GM23338 (cell line): ENCODE data around the gene GSX1. TPM values are rescaled to one million over a fixed set of nuclear protein-coding genes. Genes with fewer than 3 reads are reported as not detected.

ENCODE experiments used
- ATAC-seq: fragments of 200-7000 bp; cut with Tn5 transposase; 3 replicates; pipeline ENCODE4 v1.9.1; 2020
- DNase-seq: peaks from one replicate; pipeline ENCODE4 v3.0.0-alpha.2; 2015; ENCODE audit warnings: low spot score
- H2AFZ ChIP-seq: fragments of 200-600 bp; sonication (generic); 2 replicates; pipeline ENCODE4 v1.8.0; 2016; ENCODE audit warnings: antibody characterized with exemption, mild to moderate bottlenecking, moderate library complexity
- H3F3A ChIP-seq: fragments of 200-600 bp; sonication (generic); replicated peaks from 2 replicates; pipeline ENCODE4 v1.8.0; 2017; ENCODE audit warnings: antibody characterized with exemption, mixed run types, low read depth
- H3K27ac ChIP-seq: fragments of 200-600 bp; sonication (generic); 2 replicates; pipeline ENCODE4 v1.6.1; 2016; ENCODE audit warnings: low read depth
- H3K27me3 ChIP-seq: fragments of 200-600 bp; sonication (generic); 2 replicates; pipeline ENCODE4 v1.8.0; 2016; ENCODE audit warnings: mild to moderate bottlenecking, mixed run types, moderate library complexity; ENCODE audit not compliant: insufficient read depth
- H3K36me3 ChIP-seq: fragments of 200-600 bp; sonication (generic); 2 replicates; pipeline ENCODE4 v1.8.0; 2016; ENCODE audit warnings: mild to moderate bottlenecking; ENCODE audit not compliant: insufficient read depth
- H3K4me1 ChIP-seq: fragments of 200-600 bp; sonication (generic); 2 replicates; pipeline ENCODE4 v1.8.0; 2016; ENCODE audit warnings: mild to moderate bottlenecking, moderate library complexity; ENCODE audit not compliant: insufficient read depth
- H3K4me2 ChIP-seq: fragments of 200-600 bp; sonication (generic); 2 replicates; pipeline ENCODE4 v1.7.1; 2017; ENCODE audit warnings: mixed run types
- H3K4me3 ChIP-seq: fragments of 200-600 bp; sonication (generic); 2 replicates; pipeline ENCODE4 v1.6.1; 2016; ENCODE audit warnings: mixed run types
- H3K79me2 ChIP-seq: fragments of 200-600 bp; sonication (generic); replicated peaks from 2 replicates; pipeline ENCODE4 v1.8.0; 2017; ENCODE audit warnings: mild to moderate bottlenecking; ENCODE audit not compliant: insufficient read depth
- H3K9me2 ChIP-seq: fragments of 200-600 bp; sonication (generic); 2 replicates; pipeline ENCODE4 v1.8.0; 2017; ENCODE audit not compliant: insufficient read depth
- H4K20me1 ChIP-seq: fragments of 200-600 bp; sonication (generic); replicated peaks from 2 replicates; pipeline ENCODE4 v1.8.0; 2017; ENCODE audit warnings: mild to moderate bottlenecking; ENCODE audit not compliant: insufficient read depth
- H3K27ac Mint-ChIP-seq: 2 replicates; pipeline ENCODE4 v1.8.0; 2020; ENCODE audit warnings: inconsistent platforms, mild to moderate bottlenecking, moderate library complexity, mixed read lengths
- H3K27me3 Mint-ChIP-seq: 3 replicates; pipeline ENCODE4 v1.8.0; 2022; ENCODE audit warnings: low read depth, mild to moderate bottlenecking, moderate library complexity, mixed read lengths, inconsistent platforms; ENCODE audit not compliant: insufficient read depth, poor library complexity
- H3K36me3 Mint-ChIP-seq: 3 replicates; pipeline ENCODE4 v1.8.0; 2021; ENCODE audit warnings: low read depth, mild to moderate bottlenecking, inconsistent platforms, moderate library complexity, mixed read lengths
- H3K4me1 Mint-ChIP-seq: 3 replicates; pipeline ENCODE4 v1.8.0; 2020; ENCODE audit warnings: mild to moderate bottlenecking, inconsistent platforms, mixed read lengths
- H3K4me3 Mint-ChIP-seq: 3 replicates; pipeline ENCODE4 v1.8.0; 2021; ENCODE audit warnings: moderate library complexity, mild to moderate bottlenecking, inconsistent platforms, mixed read lengths
- H3K9me3 Mint-ChIP-seq: 3 replicates; pipeline ENCODE4 v1.8.0; 2020; ENCODE audit warnings: moderate library complexity, mild to moderate bottlenecking, inconsistent platforms, mixed read lengths
- CREB1 ChIP-seq: fragments of 250-450 bp; sonication (Bioruptor Pico); IDR thresholded peaks from 2 replicates; pipeline ENCODE4 v1.5.0; 2020; ENCODE audit warnings: low read depth, mild to moderate bottlenecking, moderate library complexity
- EZH2 ChIP-seq: fragments of 200-600 bp; sonication (generic); IDR thresholded peaks from one replicate; pipeline ENCODE4 v1.8.0; 2017; ENCODE audit warnings: antibody characterized with exemption, mild to moderate bottlenecking, low read depth; ENCODE audit not compliant: unreplicated experiment
- EZH2phosphoT487 ChIP-seq: fragments of 200-600 bp; sonication (generic); IDR thresholded peaks from one replicate; pipeline ENCODE4 v1.8.1; 2018; ENCODE audit warnings: antibody characterized with exemption; ENCODE audit not compliant: unreplicated experiment
- JUNB ChIP-seq: IDR thresholded peaks from one replicate; pipeline ENCODE4 v1.6.1; 2016; ENCODE audit warnings: antibody characterized with exemption; ENCODE audit not compliant: unreplicated experiment
- NANOG ChIP-seq: IDR thresholded peaks from 2 replicates; pipeline ENCODE4 v1.6.1; 2016; ENCODE audit warnings: antibody characterized with exemption, borderline replicate concordance
- POLR2AphosphoS5 ChIP-seq: IDR thresholded peaks from 2 replicates; pipeline ENCODE4 v1.6.1; 2016; ENCODE audit warnings: antibody characterized with exemption, low read depth
- STAT1 ChIP-seq: IDR thresholded peaks from one replicate; pipeline ENCODE4 v1.6.1; 2016; ENCODE audit warnings: antibody characterized with exemption; ENCODE audit not compliant: unreplicated experiment
- ZNF114 ChIP-seq: fragments of 250-450 bp; sonication (Bioruptor Pico); IDR thresholded peaks from 2 replicates; pipeline ENCODE4 v1.5.0; 2020; ENCODE audit warnings: mild to moderate bottlenecking, moderate library complexity
- ZNF331 ChIP-seq: fragments of 250-450 bp; sonication (Bioruptor Pico); IDR thresholded peaks from 2 replicates; pipeline ENCODE4 v1.5.0; 2020; ENCODE audit warnings: low read depth, mild to moderate bottlenecking, moderate library complexity
- polyA plus RNA-seq: library from polyadenylated mRNA; unstranded; fragments of >200 nt; fragmentation: Nextera tagmentation; extraction: Ambion mirVana; gene quantifications from 2 replicates; pipeline ENCODE4 v1.2.1, GENCODE V29; 2016
- total RNA-seq: library from RNA; depleted of rRNA; stranded (reverse); fragments of >200 nt; shearing (Covaris generic); gene quantifications from 2 replicates; pipeline ENCODE4 v1.2.3, GENCODE V29; 2014
- TF ChIP-seq, protein P1 (sequence below), 2 experiments: fragments of 200-600 bp in 1 of 2; sonication (generic) in 1 of 2; conservative IDR thresholded peaks; 2 replicates each; pipeline versions ENCODE4 v1.5.1 to v1.6.1; 2016 to 2017; ENCODE audit warnings: antibody characterized with exemption in 2 of 2, low read depth in 2 of 2, mild to moderate bottlenecking in 2 of 2, moderate library complexity in 1 of 2
- TF ChIP-seq, protein P2 (sequence below): IDR thresholded peaks from 2 replicates; pipeline ENCODE4 v1.6.1; 2016; ENCODE audit warnings: antibody characterized with exemption
- TF ChIP-seq, protein P3 (sequence below): IDR thresholded peaks from one replicate; pipeline ENCODE4 v1.6.1; 2018; ENCODE audit warnings: antibody characterized with exemption; ENCODE audit not compliant: unreplicated experiment
- TF ChIP-seq, protein P4 (sequence below): fragments of 250-450 bp; sonication (Bioruptor Pico); IDR thresholded peaks from 2 replicates; pipeline ENCODE4 v1.5.0; 2020; ENCODE audit warnings: mild to moderate bottlenecking, moderate library complexity

GSX1 gene
- total and polyA plus RNA-seq, 2 experiments from 2014 or later, result not detected

DNA sequence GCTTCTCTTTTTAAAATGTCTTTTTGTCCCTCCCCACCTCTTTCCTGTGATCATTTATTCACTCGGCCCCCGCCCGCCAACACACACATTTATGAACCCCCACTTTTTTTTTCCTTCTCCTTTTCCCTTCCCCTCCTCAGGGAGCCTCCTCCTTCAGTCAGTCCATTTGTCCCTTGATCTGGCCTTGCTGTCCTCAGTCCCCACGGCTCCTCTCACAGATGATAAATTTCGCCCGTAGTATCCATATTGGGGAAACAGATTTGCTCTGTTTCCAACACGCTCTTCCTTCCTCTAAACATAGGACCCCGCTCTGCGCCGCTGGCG lies 2.0 kb downstream of the GSX1 start:
- no peaks in the 10 kb centered on the region; the same call in none of the 3 replicates for H3K9me3 Mint-ChIP-seq
- H3K9me2 ChIP-seq, result no peaks in the 10 kb centered on the region
- no peaks in the 10 kb centered on the region for H3K36me3 ChIP-seq
- peak overlapping the region; percentile 47 for H3K4me3 ChIP-seq
- peaks cover 33% of the 10 kb centered on the region for H3F3A ChIP-seq
- H3K27me3 ChIP-seq, result peaks cover 100% of the 10 kb centered on the region
- peaks cover 98% of the 10 kb centered on the region for H3K27me3 Mint-ChIP-seq
- no peak overlapping the region for H3K27ac ChIP-seq
- peak overlapping the region; percentile 79; the same call in 1 of the 2 replicates for H3K4me2 ChIP-seq
- peaks cover 3% of the 10 kb centered on the region; the same call in 1 of the 3 replicates for H3K36me3 Mint-ChIP-seq
- no peak for DNase-seq
- peak overlapping the region; percentile 61 for H3K4me3 Mint-ChIP-seq
- ATAC-seq, result no peak
- H3K4me1 ChIP-seq, result peaks cover 68% of the 10 kb centered on the region
- no peak overlapping the region for H2AFZ ChIP-seq
- TF ChIP-seq EZH2phosphoT487 (peak; percentile 31), STAT1 (no peak), POLR2AphosphoS5 (no peak), CREB1 (no peak), ZNF331 (no peak), NANOG (no peak), JUNB (no peak), ZNF114 (CRISPR knock-in tag) (no peak), EZH2 (peak; percentile 79)
- TF ChIP-seq, protein P1, sequence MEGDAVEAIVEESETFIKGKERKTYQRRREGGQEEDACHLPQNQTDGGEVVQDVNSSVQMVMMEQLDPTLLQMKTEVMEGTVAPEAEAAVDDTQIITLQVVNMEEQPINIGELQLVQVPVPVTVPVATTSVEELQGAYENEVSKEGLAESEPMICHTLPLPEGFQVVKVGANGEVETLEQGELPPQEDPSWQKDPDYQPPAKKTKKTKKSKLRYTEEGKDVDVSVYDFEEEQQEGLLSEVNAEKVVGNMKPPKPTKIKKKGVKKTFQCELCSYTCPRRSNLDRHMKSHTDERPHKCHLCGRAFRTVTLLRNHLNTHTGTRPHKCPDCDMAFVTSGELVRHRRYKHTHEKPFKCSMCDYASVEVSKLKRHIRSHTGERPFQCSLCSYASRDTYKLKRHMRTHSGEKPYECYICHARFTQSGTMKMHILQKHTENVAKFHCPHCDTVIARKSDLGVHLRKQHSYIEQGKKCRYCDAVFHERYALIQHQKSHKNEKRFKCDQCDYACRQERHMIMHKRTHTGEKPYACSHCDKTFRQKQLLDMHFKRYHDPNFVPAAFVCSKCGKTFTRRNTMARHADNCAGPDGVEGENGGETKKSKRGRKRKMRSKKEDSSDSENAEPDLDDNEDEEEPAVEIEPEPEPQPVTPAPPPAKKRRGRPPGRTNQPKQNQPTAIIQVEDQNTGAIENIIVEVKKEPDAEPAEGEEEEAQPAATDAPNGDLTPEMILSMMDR (conservative IDR thresholded peaks at IDR 0.05; ENCODE audit: low read depth in 2 of 2), result no peak
- TF ChIP-seq, protein P2, sequence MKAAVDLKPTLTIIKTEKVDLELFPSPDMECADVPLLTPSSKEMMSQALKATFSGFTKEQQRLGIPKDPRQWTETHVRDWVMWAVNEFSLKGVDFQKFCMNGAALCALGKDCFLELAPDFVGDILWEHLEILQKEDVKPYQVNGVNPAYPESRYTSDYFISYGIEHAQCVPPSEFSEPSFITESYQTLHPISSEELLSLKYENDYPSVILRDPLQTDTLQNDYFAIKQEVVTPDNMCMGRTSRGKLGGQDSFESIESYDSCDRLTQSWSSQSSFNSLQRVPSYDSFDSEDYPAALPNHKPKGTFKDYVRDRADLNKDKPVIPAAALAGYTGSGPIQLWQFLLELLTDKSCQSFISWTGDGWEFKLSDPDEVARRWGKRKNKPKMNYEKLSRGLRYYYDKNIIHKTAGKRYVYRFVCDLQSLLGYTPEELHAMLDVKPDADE, result no peak
- TF ChIP-seq, protein P3, sequence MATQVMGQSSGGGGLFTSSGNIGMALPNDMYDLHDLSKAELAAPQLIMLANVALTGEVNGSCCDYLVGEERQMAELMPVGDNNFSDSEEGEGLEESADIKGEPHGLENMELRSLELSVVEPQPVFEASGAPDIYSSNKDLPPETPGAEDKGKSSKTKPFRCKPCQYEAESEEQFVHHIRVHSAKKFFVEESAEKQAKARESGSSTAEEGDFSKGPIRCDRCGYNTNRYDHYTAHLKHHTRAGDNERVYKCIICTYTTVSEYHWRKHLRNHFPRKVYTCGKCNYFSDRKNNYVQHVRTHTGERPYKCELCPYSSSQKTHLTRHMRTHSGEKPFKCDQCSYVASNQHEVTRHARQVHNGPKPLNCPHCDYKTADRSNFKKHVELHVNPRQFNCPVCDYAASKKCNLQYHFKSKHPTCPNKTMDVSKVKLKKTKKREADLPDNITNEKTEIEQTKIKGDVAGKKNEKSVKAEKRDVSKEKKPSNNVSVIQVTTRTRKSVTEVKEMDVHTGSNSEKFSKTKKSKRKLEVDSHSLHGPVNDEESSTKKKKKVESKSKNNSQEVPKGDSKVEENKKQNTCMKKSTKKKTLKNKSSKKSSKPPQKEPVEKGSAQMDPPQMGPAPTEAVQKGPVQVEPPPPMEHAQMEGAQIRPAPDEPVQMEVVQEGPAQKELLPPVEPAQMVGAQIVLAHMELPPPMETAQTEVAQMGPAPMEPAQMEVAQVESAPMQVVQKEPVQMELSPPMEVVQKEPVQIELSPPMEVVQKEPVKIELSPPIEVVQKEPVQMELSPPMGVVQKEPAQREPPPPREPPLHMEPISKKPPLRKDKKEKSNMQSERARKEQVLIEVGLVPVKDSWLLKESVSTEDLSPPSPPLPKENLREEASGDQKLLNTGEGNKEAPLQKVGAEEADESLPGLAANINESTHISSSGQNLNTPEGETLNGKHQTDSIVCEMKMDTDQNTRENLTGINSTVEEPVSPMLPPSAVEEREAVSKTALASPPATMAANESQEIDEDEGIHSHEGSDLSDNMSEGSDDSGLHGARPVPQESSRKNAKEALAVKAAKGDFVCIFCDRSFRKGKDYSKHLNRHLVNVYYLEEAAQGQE, result no peak
- TF ChIP-seq, protein P4, sequence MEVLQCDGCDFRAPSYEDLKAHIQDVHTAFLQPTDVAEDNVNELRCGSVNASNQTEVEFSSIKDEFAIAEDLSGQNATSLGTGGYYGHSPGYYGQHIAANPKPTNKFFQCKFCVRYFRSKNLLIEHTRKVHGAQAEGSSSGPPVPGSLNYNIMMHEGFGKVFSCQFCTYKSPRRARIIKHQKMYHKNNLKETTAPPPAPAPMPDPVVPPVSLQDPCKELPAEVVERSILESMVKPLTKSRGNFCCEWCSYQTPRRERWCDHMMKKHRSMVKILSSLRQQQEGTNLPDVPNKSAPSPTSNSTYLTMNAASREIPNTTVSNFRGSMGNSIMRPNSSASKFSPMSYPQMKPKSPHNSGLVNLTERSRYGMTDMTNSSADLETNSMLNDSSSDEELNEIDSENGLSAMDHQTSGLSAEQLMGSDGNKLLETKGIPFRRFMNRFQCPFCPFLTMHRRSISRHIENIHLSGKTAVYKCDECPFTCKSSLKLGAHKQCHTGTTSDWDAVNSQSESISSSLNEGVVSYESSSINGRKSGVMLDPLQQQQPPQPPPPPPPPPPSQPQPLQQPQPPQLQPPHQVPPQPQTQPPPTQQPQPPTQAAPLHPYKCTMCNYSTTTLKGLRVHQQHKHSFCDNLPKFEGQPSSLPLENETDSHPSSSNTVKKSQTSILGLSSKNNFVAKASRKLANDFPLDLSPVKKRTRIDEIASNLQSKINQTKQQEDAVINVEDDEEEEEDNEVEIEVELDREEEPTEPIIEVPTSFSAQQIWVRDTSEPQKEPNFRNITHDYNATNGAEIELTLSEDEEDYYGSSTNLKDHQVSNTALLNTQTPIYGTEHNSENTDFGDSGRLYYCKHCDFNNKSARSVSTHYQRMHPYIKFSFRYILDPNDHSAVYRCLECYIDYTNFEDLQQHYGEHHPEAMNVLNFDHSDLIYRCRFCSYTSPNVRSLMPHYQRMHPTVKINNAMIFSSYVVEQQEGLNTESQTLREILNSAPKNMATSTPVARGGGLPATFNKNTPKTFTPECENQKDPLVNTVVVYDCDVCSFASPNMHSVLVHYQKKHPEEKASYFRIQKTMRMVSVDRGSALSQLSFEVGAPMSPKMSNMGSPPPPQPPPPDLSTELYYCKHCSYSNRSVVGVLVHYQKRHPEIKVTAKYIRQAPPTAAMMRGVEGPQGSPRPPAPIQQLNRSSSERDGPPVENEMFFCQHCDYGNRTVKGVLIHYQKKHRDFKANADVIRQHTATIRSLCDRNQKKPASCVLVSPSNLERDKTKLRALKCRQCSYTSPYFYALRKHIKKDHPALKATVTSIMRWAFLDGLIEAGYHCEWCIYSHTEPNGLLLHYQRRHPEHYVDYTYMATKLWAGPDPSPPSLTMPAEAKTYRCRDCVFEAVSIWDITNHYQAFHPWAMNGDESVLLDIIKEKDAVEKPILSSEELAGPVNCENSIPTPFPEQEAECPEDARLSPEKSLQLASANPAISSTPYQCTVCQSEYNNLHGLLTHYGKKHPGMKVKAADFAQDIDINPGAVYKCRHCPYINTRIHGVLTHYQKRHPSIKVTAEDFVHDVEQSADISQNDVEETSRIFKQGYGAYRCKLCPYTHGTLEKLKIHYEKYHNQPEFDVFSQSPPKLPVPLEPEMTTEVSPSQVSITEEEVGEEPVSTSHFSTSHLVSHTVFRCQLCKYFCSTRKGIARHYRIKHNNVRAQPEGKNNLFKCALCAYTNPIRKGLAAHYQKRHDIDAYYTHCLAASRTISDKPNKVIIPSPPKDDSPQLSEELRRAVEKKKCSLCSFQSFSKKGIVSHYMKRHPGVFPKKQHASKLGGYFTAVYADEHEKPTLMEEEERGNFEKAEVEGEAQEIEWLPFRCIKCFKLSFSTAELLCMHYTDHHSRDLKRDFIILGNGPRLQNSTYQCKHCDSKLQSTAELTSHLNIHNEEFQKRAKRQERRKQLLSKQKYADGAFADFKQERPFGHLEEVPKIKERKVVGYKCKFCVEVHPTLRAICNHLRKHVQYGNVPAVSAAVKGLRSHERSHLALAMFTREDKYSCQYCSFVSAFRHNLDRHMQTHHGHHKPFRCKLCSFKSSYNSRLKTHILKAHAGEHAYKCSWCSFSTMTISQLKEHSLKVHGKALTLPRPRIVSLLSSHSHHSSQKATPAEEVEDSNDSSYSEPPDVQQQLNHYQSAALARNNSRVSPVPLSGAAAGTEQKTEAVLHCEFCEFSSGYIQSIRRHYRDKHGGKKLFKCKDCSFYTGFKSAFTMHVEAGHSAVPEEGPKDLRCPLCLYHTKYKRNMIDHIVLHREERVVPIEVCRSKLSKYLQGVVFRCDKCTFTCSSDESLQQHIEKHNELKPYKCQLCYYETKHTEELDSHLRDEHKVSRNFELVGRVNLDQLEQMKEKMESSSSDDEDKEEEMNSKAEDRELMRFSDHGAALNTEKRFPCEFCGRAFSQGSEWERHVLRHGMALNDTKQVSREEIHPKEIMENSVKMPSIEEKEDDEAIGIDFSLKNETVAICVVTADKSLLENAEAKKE (CRISPR knock-in tag), result no peak
- no peaks in the 10 kb centered on the region for H3K79me2 ChIP-seq
- no peak overlapping the region for H3K27ac Mint-ChIP-seq
- H4K20me1 ChIP-seq, result peaks cover 38% of the 10 kb centered on the region
- peaks cover 64% of the 10 kb centered on the region for H3K4me1 Mint-ChIP-seq
